HG03064 (cell line): ENCODE results near the gene NOLC1.

Source experiments
- ATAC-seq: cut with Tn5 transposase; IDR thresholded peaks from one replicate; pipeline ENCODE4 v1.9.1; 2021; ENCODE audit warnings: low read depth; ENCODE audit not compliant: unreplicated experiment

The NOLC1 gene

DNA sequence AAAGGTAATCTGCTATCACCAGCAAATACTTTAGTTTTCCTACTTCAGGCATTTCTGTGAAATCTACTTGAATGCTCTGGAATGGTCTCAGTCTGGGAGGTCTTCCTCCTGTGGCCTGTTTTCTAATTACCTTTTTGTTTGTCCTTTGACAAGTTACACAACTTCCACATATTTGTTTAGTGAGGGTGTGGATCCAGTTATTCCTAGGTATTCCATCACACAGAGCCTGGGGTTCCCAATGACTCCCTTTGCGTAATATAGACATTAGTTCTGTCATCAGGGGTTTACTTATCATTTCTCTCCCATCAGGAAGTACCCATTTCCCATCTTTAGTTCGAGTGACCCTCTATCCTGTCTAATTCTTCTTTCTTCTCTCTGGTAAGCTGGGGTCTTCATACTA, 45.8 kb downstream of the NOLC1 start:
- ATAC-seq, result no peak

DNA sequence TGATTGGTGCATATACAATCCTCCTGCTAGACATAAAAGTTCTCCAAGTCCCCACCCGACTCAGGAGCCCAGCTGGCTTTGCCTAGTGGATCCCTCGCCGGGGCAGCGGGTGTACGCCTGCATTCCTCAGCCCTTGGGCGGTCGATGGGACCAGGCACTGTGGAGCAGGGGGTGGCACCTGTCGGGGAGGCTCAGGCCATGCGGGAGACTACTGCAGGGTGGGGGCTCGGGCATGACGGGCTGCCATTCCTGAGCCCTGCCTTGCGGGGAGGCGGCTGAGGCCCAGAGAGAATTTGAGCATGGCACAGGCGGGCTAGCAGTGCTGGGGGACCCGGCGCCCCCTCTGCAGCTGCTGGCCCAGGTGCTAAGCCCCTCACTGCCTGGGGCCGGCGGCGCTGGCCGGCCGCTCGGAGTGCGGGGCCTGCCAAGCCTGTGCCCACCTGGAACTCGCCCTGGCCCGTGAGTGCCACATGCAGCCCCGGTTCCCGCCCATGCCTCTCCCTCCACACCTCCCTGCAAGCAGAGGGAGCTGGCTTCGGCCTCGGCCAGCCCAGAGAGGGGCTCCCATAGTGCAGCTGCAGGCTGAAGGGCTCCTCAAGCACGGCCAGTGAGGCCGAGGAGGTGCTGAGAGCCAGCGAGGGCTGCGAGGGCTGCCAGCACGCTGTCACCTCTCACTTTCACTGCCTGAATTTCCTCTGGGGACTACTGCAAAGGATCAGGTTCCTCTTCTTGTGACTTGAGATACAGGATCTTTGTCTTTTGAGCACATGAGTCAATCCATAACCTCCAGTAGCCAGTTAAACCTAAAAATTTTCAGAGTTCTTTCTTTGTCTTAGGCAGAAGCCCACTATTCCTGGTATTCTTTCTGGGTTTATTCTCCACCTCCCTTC, 48.8 kb downstream of the NOLC1 start:
- no peak for ATAC-seq

DNA sequence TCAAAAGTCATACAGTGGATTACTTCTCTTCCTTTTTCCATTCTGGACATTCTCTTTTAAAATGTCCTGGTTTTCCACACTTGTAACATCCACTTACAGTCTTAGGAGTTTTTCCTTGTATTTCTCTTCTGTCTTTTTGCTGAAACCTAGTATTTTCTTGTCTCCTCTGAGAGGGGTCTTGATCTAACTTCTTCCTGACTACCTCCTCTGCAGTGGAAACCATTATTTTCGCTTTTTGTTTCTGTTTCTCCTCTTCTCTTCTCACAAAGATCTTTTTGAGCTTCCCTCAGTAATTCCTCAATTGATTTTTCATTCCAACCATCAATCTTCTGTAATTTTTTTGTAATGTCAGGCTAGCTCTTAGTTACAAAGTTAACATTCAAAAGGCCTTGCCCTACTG, 50.2 kb downstream of the NOLC1 start:
- no peak for ATAC-seq

DNA sequence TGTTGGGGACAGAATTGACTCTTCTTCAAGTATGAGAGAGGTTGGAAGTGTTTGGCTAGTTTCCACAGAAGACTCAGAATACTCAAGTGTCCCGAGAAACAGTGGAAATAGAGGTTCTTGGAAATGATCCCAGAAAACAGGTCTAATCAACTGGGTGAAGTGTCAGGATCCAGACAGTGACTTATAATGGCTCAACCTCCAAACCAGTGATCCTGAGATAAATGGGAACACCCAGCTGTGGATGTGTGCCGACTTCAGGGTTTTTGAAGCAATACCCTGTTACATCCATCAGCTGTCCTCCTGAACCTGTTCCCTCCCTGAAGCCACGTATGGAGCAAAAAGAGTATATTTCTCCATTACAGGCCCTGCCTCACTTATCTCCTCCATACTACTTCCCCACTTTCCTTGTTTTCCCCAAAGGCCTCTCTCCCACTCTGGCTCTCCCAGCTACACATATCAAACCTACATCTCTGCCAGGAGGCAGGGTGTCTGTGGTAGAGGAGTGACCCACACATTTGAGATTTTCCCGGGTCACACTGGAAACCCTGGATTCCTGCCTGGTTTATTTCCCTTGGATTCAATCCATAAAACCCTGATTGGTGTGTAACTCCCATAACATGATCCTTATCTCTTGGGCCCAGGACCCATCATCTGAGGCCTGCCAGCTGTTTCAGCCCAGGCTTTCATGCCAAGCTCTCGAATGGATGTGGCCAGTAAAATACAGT, 56.3 kb downstream of the NOLC1 start:
- ATAC-seq, result no peak

DNA sequence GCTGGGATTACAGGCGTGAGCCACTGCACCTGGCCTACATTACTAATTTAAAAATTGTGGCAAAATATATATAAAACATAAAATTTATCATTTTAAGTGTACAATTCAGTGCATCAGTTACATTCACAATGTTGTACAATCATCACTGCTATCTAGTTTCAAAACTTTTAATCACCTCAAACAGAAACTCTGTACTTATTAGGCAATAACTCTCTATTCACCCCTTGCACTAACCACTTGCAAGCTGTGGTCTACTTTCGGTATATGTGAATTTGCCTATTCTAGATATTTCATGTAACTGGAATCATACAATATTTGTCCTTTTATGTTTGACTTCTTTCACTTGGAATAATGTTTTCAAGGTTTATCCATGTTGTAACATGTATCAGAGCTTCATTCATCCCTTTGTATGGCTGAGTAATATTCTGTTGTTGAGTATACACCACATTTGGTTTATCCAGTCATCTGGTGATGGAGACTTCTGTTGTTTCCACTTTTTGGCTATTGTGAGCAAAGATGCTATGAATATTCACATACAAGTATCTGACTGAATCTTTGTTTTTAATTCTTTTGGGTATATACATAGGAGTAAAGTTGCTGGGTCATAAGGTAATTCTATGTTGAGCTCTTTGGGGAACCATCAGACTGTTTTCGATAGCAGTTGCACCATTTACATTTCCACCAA, 59.6 kb downstream of the NOLC1 start:
- no peak for ATAC-seq
